Stimulated activated CD8-positive, alpha-beta memory T cell treated with anti-CD3 and anti-CD28 coated beads, Interleukin-7, amount 100 ng/mL, for 4 hours (primary cell): ENCODE data around the gene EPHB1.

Experiments
- DNase-seq, 2 donors: peaks; one replicate each; pipeline ENCODE4 v3.0.0-alpha.2; 2020; ENCODE audit warnings: low read depth in 2 of 2

EPHB1 gene

GRCh38 chr3:135127946-135128470 is 332.9 kb downstream of the EPHB1 start:
- DNase-seq = no peak

DNA sequence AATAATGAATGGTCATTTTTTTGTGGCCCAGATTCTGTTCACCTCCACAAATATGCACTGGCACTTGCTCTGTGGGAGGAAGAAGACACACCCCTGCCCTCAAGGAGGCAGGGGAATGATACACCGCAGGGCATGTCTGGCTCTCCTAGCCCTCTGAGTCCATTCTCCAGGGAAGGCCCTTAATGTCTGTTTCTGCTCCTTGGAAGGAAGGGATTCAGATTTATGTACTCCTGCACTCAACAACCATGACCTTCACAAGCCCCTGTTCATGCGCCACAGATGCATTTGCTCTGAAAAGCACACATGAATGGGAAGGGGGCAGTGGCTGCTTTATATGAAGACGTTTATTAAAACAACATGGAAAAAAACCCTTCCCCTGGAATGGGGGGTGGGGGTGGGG is 333.8 kb downstream of the EPHB1 start:
- no peak for DNase-seq

GRCh38 chr3:135131290-135131689 is 336.2 kb downstream of the EPHB1 start:
- no peak for DNase-seq

DNA sequence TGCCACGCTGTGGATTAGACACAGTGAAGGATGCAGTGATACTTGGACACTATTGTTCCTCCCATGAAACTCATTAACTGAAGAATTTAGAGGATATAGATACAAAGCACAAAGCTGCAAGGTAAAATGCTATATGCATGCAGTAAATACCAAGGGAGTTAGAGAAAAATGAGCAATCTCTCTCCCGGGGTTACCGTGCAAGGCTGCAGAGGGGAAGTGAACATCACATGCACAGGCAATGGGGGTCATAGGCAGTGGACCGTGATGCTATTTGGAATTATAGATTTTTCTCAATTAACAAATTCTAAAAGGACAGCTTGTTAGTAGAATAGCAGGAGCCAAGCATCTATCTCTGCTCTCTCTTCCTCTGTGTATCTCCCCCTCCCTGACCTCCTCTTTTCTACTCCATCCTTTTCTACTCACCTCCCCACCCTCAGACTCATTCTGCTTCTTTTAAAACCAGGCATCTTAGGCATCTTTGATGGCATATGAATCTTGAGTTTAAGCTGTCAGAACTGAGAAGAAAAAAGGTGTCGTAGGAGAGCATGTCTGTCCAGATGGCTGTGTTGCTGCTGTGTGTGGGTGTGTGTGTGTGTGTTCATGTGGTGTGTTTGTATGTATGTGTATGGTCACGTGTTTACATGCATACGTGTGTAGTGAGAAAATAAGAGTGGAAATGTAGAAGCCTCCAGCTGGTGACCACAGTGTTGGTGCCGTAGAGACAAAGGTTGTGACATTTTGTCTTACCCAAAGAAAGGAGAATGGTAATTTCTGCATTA is 339.0 kb downstream of the EPHB1 start:
- DNase-seq = no peak

GRCh38 chr3:135134684-135135075 is 339.6 kb downstream of the EPHB1 start:
- DNase-seq = no peak

DNA sequence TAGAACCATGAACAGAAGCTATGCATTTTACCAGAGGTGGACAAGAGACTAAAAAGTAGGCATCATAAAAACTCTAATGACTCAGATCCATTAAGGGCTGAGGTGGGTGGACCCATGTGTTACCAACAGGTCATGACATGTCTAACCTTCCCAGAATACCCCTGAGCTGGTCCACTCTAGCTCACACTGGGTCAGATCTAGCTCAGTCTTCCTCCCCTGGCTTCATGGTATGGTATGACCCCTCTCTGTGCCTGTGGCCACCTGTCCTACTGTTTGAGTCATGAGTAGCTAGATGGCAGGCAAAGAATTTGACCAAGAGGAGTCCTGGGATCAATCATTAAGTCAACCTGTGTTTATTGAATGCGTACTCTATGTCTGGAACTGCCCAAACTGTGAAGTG is 340.4 kb downstream of the EPHB1 start:
- no peak for DNase-seq

DNA sequence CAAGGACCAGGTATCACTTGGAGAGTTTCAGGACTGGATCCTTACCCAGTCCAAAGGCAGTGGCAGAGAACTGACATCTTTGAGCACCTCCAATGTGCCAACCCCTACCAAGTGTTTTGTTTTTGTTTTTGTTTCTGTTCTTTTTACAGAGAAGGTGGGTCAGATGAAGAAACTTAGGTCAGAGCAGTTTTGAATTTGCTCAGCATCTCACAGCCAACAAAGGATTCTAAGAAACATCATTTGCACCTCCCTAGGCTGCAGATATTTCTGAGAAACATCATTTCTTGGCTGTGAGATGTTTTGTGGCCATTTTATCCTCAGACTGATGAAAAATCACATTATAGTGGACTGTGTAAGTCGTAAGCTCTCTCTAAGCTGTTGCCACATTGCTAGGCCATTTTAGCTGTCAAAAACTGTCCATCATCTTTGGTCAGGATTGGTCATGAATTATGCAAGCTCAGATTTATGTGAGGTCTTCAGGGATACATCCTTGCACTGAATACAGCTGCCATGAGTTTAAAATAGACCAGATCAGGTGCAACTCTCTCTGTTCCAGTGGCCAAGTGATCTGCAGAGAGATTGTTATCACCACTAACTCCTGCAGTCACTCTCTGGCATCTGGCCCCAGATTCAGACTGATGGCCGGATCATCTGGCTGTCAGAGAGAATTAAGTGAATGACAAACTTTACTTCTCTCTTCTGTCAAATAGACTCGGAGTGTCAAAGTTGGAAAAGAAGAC is 341.5 kb downstream of the EPHB1 start:
- no peak for DNase-seq

GRCh38 chr3:135137296-135137695 is 342.2 kb downstream of the EPHB1 start:
- no peak for DNase-seq

- no peak for DNase-seq
Measured at GRCh38 chr3:135138776-135139175, 343.7 kb downstream of the EPHB1 start.

DNA sequence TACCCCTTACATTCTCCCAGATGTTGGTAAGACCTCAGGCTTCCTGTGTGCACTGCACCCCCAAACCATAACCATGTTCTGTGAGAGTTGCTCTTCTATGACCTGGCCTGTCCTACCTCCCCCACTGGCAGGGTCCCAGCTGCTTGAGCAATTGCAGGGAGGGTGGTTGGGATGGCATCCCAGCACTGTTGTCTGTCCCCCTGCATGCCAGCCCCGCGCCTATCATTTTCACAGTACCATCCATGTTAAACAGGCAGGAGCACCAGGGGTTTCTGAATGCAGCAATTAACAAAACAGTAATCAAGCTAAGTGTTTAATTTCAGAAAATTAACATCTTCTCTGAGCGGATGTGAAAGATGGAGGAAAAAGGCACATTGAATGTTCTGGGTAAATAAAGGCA is 345.5 kb downstream of the EPHB1 start:
- DNase-seq = no peak

- no peak for DNase-seq
Measured at GRCh38 chr3:135141160-135141559, 346.1 kb downstream of the EPHB1 start.

GRCh38 chr3:135141672-135142071 is 346.6 kb downstream of the EPHB1 start:
- DNase-seq = no peak

GRCh38 chr3:135142530-135142929 is 347.5 kb downstream of the EPHB1 start:
- DNase-seq = no peak

DNA sequence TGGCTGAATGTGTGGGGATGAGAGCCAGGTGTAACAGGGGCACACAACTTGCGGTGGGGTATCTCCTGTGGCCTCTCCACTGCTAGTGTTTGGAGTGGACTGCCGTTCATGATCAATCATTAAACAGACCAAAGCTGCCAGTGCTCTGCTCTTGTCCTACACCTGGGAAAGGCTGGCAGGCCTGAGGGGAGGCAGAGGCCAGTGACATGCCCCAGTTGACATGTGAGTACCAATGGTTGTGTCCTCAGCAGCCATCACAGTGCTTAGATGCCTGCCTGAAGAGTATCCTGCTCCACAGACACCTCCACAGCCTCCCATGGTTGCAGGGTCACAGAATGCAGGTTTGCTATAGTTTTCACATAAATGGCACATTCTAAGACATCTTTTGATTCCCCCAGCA is 348.4 kb downstream of the EPHB1 start:
- DNase-seq = no peak

- DNase-seq = no peak
Measured at GRCh38 chr3:135145581-135145980, 350.5 kb downstream of the EPHB1 start.

GRCh38 chr3:135147657-135148056 is 352.6 kb downstream of the EPHB1 start:
- DNase-seq = no peak

DNA sequence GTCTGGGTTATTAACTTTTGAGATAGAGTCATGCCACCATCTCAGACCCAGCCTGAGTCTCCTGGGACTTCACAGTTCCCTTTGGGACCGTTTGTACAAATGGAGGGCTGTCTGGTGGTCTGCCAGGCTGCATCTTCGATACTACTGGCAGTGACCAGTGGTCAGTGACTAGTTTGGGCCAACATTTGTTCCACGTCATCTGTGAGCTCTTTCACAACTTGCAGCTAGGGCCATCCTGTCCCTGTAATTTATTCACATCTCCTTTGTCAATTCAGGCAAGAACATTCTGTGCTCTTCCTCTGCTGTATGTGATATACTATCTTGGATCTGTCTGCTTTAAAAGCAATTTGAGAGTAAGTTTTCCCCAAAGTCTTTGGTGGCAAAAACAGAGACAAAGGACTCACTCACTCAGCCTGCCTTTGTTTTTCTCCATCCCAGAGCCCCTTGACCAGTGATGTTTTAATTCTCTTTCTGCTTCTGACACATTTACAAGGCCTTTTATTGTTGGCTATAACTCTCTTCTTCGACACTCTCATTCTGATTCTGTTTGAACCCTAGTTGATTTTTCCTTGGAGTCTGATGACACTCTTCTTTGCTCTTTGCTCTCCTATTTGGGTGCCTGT is 353.4 kb downstream of the EPHB1 start:
- no peak for DNase-seq

DNA sequence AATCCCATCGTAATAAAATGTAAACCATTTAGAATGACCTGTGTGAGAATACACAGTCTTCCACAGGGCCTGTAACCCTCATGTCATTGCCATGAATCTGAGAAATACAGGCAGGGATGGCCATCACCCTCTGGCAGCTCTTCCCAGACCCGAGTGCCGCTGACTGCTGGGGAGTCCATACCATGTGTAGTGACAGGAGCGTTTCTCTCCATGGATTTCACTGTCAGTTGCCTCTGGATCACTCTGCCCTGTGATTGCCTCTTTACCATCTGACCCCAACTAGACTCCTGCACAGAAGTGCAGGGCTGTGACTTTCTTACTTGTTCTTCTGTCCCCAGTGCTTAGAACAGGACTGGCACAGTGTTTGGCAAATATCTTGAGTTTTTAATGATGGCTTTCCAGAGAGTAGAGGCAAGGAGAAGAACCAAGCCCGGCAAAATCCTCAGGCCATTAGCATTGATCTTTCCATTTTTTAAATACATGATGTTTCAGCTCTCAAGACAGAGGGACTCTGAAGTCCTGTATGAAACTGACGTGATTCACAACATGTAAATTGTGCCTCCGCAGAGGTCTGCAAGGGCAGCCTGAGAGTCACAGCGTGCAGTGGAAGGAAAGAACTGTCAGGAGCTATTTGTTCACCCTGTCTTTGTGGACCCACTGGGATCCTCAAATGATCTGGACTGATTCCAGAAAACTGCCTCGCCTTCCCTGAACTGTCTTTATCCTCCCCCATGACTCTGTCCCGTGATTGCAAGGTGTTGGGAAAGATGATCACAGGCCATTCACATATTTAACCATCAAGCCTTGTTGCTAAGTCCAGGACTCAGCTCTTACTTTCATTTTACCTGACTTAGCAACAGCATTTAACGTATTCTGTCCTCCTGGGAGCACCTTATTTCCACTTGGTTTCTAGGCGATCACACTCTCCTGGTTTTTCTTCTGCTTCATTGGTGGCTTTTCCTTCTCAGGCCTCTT is 354.9 kb downstream of the EPHB1 start:
- DNase-seq = no peak

DNA sequence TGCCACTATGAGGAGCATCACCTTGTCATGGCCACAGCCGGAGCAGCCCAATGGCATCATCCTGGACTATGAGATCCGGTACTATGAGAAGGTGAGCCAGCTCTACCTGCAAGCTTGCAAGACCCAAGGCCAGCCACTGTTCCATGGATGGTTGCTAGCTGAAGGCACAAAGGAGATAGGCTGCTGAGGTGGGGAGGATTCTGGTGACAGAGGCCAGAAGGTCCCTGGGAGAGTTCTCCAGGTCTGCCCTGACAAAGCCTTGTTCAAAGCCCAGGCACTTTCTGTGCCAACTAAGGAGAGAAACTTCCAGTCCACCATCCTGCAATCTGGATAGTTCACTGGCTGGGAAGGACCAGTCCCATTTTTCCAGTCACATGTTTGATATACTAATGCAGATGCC is 359.1 kb downstream of the EPHB1 start:
- no peak for DNase-seq

GRCh38 chr3:135155228-135155627 is 360.2 kb downstream of the EPHB1 start:
- no peak for DNase-seq

GRCh38 chr3:135155791-135156190 is 360.7 kb downstream of the EPHB1 start:
- no peak for DNase-seq
